Astrocyte of the hippocampus (primary cell): Measurements from ENCODE around the gene CAP1.
A peak's percentile ranks its signal among the peaks of the same experiment; 100 is the strongest.

ENCODE experiments used
- DNase-seq: peaks from one replicate; pipeline ENCODE4 v3.0.0; 2011; ENCODE audit warnings: low read depth, low spot score

CAP1 gene

GRCh38 chr1:40058453-40059337, 18.2 kb downstream of the CAP1 start:
- DNase-seq = no peak

DNA sequence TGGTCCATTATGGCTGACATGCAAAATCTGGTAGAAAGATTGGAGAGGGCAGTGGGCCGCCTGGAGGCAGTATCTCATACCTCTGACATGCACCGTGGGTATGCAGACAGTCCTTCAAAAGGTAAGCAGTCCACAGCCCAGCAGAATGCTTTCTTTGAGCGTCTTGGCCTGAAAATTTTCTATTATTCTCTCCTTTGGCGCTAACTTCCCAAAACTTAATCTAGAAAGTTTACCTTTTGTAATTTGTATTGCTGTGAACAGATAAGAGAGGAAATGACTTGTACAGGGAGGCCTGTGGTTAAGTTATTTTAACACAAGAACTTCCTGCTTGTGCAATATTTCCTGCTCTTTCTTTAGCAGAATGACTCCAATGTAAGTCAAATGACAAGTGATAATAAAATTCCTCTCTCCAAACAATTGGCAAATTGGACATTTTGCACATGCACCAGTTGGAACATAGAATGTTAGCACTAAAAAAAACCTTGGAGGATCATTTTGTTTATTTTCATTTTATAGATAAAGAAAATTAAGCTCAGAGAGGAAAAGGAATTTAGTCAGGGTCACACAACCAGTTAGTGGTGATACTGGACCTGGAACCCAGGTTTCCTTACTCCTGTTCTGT, 18.9 kb downstream of the CAP1 start:
- no peak for DNase-seq

DNA sequence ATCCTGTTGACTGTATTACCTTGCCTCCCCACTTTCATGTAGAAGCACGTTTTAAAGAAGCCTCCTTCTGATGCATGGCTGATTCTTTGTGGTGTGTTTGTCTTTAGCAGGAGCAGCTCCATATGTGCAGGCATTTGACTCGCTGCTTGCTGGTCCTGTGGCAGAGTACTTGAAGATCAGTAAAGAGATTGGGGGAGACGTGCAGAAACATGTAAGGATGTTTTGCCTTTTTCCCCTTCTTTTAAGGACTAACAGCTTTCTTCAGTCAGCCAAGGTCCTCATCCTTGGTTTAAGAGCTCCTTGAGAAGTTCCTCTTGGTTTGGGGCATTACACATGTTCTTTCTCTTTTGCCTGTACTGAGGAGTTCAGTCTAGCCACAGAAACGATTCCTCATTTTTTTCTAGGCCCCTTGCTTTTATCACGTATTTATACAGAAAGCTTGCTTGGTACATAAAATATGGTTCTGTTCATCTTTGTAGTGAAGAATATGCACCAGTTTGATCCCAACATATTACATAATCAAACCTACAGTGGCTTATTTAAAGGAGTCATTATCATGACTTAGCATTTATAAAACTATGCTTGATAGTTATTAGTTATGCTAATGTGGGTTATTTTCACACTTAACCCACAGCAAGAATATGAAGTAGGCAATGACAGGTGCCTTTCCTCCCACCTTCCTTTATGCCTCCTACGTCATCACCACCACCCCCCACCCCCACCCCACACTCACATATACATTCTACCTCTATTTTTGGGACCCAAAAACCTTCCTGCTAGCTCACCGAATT, 19.6 kb downstream of the CAP1 start:
- no peak for DNase-seq

DNA sequence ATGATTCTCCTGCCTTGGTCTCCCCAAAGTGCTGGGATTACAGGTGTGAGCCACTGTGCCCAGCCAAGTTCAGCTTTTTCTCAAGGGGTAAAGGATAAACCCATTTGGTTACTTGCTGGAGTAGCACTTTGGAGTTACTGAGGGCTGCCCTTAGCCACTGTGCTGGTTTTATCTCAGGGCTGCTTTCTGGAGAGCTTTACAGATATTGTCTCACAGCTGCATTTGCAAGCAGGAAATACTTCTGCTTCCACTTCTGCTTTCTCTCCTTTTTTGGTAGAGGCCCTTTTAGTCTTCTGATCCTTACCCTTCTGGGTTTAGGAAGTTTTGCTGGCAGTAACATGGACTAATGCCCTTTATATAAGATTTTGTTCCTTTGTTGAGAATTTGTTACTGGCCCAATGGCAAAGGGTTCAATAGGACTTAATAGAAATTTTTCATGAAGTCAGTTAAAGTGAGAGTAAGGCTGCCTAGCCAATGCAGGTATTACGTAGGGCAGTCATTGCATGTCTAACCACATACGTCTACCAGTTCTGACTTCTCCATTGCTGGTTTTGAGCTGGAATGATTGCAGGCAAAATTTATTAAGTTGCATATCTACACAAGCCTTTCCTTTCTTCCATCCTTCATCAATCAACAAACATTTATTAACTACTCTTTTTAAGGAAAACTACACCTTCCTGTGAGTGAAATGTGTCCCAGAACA, 24.4 kb downstream of the CAP1 start:
- no peak for DNase-seq

DNA sequence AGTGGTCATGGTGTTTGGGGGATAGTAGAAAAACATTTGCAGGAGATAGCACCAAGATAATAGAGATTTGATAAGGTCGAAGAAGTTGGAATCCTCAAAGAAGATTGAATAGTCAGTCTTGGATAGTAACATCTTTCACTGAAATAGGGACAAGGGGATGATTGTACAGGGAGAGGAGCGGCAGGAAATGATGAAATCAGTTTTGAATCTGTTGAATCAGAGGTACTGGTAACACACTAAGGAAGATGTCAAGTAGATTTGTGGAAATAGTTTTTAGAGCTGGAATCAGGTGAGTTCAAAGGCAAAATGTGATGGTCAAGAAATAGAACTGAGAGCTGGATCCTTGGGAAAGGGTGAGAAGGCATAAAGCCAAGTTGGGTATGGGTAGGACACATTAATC, 26.5 kb downstream of the CAP1 start:
- DNase-seq = no peak

DNA sequence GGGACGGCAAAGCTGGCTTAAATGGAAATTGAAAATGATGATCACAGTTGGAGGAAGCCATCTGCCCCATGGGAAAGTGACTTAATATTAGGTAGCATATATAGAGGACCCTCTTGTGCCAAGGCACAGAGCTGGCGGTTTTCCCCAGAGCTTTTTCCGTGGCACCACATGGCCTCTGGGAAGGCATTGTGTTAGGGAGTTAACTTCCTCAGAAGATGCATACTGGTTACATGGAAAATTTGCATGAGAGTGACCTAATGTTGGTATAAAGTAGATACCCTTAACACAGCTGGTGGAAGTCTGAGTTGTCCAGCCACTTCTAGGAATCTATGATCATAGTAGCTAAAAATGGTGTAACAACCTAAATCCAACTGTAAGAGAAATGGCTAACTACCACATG, 27.3 kb downstream of the CAP1 start:
- DNase-seq = no peak

DNA sequence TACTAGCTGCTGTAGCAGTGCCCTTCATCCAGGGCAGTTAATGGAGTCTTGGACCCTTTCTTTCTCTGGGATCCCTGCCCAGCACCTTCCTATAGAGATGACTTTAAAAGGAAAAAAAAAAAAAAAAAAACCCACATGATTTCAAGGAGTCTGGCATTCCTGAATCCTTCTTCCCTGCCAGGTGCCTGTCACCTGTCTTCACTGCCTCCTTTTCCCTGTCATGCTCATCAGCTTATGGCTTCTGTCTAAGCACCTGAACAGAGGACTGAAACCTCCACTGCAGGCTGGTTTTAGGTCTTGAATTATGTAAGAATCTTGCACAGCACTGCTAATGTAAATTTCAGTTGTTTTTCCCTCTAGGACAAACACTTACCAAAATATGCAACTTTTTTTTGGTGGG, 31.6 kb downstream of the CAP1 start:
- no peak for DNase-seq

GRCh38 chr1:40073062-40073461, 32.5 kb downstream of the CAP1 start:
- no peak for DNase-seq

DNA sequence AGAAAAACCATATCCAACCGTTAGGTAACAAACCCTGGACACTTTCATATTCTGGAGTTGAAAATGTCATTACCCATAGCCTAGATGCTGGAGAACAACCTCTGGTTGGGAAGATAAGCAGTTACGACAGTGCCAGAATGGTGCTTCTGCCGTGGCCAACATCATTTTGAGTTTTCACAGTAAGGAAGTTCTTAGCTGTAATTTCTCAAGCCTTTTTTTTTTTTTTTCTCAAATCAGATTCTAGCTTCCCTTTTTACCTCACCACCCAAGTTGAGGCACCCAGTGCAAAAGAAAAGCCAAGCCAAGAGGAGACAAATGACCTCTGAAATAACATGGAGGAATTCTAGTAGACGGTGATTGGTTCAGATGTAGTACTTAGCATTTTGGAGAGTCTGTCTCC, 34.7 kb downstream of the CAP1 start:
- no peak for DNase-seq

DNA sequence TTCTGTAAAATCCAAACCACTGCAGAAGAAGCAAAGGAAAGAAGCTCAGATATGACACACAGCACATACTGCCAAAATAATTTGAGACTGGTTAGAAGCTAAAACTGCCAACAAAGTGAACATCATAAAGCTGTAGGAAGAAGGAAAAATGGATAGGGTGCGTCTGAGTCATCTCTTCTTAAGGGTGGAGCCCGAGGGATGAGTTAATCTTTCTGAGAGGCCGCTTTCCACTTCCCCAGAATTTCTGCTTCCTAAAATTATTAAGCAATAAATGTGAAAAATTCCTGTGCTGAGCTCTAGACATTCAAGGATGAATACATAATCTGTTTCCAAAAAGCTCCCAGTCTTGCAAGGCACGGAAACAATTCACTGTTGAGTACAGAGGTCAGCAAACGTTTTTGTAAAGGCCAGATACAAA, 36.4 kb downstream of the CAP1 start:
- DNase-seq = no peak

DNA sequence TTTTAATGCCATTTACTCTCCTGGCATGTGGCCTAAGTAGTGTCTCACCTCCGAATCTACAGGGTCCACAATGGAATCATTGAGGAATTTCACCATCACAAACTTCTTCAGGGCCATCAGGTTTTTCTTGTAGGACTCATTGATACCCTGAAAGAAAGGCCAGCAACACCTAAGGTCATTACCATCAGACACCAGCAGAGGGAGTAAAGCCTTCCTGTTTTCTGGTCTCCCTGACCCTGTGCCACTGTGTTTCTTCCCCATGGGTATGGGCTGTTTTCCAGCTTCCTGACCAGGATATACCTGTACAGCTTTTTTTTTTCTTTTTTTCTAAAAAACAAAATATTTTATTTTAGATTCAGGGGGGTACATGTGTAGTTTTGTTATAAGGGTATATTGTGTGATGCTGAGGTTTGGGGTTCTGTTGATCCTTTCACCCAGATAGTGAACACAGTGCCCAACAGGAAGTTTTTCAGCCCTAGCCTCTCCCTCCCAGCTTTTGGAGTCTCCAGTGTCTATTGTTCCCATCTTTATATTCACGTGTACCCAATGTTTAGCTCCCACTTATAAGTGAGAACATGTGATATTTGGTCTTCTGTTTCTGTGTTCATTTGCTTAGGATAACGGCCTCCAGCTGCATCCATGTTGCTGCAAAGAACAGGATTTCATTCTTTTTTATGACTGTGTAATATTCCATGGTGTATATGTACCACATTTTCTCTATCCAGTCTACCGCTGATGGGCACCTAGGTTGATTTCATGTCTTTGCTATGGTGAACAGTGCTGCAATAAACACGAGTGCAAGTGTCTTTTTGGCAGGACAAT, 38.2 kb downstream of the CAP1 start:
- peak; percentile 75 for DNase-seq

- DNase-seq = no peak
Measured at GRCh38 chr1:40079774-40080400, 39.4 kb downstream of the CAP1 start.

- no peak for DNase-seq
Measured at GRCh38 chr1:40081871-40082270, 41.3 kb downstream of the CAP1 start.

DNA sequence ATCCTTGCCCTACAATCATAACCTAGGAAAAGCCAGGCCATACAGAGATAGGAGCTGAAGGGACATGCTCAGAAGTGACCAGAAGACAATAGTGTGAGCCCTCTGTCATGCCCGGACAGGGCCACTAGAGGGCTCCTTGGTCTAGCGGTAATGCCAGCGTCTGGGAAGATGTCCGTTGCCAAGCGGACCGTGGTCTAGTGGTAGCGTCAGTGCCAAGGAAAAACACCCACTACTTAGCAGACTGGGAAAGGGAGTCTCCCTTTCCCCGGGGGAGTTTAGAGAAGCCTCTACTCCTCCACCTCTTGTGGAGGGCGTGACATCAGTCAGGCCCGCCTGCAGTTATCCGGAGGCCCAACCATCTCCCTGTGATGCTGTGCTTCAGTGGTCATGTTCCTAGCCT, 44.2 kb downstream of the CAP1 start:
- DNase-seq = peak; percentile 78

GRCh38 chr1:40090652-40091355, 50.3 kb downstream of the CAP1 start:
- DNase-seq = no peak

- no peak for DNase-seq
Measured at GRCh38 chr1:40092241-40092640, 51.7 kb downstream of the CAP1 start.

- no peak for DNase-seq
Measured at GRCh38 chr1:40092706-40093639, 52.4 kb downstream of the CAP1 start.

DNA sequence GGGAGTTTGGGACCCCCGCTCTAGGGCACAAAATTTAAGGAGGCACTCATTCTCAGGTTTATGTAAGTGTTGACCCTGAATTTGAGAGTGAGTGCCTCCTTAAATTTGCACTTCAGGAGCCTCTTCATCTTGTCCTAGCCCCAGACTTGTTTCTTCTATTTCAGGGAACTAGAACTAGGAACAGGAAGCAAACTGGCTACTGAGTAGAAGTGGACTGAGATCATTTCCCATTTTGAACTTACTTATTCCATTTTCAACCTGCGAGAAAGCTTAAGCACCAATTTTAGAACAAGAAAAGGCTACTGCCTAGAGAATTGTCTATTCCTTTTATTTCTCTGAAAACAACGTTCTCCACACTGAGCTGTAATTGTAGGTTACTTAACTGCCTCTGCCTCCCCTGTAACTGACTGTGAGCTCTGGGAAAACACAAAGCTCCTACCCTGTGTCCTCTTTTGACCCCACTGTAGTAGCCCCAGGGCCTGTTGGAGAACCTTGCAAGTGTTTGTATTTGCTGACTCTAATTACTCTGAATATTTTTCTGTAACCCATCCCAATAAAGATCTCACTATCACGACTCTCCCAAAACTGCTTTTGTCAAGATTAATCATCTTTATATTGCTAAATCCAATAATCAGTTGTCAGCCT, 54.1 kb downstream of the CAP1 start:
- no peak for DNase-seq
